Femur (tissue), 1 donor: ENCODE results near the gene TTC7B.

Experiments
- DNase-seq: peaks from one replicate; pipeline ENCODE4 v3.0.0-alpha.2; 2017

The TTC7B gene

GRCh38 chr14:90587252-90587910 is 228.8 kb downstream of the TTC7B start:
- no peak for DNase-seq

GRCh38 chr14:90585106-90585505 is 231.1 kb downstream of the TTC7B start:
- DNase-seq = no peak

GRCh38 chr14:90583916-90584605 is 232.2 kb downstream of the TTC7B start:
- no peak for DNase-seq

GRCh38 chr14:90583427-90583826 is 232.8 kb downstream of the TTC7B start:
- DNase-seq = no peak

GRCh38 chr14:90582166-90582565 is 234.1 kb downstream of the TTC7B start:
- no peak for DNase-seq

- no peak for DNase-seq
Observed at GRCh38 chr14:90581745-90582144, 234.5 kb downstream of the TTC7B start.

- DNase-seq = no peak
Observed at GRCh38 chr14:90580377-90581335, 235.6 kb downstream of the TTC7B start.

- no peak for DNase-seq
Observed at GRCh38 chr14:90579816-90580215, 236.4 kb downstream of the TTC7B start.

GRCh38 chr14:90579088-90579487 is 237.1 kb downstream of the TTC7B start:
- no peak for DNase-seq

GRCh38 chr14:90578283-90578985 is 237.8 kb downstream of the TTC7B start:
- peak; percentile 72 for DNase-seq

- DNase-seq = no peak
Observed at GRCh38 chr14:90577661-90578282, 238.5 kb downstream of the TTC7B start.

- no peak for DNase-seq
Observed at GRCh38 chr14:90576981-90577660, 239.1 kb downstream of the TTC7B start.

GRCh38 chr14:90576581-90576980 is 239.6 kb downstream of the TTC7B start:
- no peak for DNase-seq

- DNase-seq = no peak
Observed at GRCh38 chr14:90575781-90576180, 240.4 kb downstream of the TTC7B start.

- DNase-seq = no peak
Observed at GRCh38 chr14:90575336-90575735, 240.9 kb downstream of the TTC7B start.

GRCh38 chr14:90574188-90575131 is 241.8 kb downstream of the TTC7B start:
- DNase-seq = no peak

- DNase-seq = no peak
Observed at GRCh38 chr14:90573385-90574105, 242.7 kb downstream of the TTC7B start.

GRCh38 chr14:90572441-90573150 is 243.6 kb downstream of the TTC7B start:
- DNase-seq = no peak
